NOMO-1 (cell line): ENCODE data around the gene PRIMPOL.
A peak's percentile ranks its signal among the peaks of the same experiment; 100 is the strongest.

Source experiments
- DNase-seq, 2 experiments: peaks; one replicate each; lab custom pipeline; 2025; ENCODE audit not compliant: unreplicated experiment in 2 of 2; lab: John Stamatoyannopoulos, UW

Gene PRIMPOL

DNA sequence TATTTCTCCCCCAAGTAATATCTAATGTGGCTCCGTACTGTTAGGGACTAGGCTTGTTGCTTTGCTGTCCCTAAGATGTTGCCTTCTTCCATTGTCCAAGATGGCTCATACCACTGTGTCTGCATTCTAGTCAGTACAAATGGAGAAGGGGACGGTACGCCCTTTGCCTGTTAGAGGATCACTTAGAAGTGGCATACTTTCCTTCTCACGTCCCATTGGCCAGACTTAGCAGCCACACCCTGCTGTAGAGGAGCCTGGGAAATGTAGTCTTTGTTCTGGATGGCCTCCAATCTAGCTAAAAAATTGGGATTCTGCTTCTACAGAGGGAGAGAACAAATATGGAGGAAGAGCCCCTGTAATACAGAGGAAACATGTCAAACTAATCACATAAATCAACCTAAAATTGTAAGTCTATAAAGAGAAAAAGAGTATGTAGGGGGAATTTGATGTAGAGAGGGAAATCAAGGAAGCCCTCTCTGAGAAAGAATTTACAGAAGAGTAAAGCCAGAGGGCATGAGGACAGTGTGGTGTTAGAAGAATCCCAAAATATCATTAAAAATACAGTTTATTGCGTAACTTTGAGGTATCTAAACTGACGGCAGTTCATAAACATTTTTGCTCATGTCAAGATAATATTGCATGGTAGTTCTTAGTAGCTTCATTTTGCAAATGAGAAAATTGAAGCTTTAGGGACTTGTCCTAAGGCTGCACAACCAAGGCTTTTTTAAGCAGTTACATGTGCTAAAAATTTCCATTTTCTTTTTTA is 15.1 kb downstream of the PRIMPOL start:
- peak in 1 of 2 experiments; percentile 31 for DNase-seq

DNA sequence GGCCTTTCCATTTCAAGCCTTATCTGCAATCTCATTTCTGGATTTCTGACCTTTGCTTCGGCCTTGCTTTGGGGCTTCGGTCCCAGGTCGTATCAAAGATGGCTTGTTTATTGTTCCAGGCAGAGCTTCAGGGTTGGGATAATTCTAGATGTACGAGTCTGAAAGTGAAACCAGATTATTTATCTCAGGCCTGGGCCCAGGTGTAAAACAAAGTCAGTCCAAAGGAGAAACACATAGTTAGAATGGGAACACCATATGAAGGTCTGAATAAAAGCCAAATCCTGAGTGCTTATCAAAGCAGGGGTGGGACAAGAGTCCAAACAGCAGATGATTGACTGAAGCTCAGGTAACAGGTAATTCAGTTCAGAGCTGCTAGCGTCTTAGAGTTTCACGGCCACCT is 17.1 kb downstream of the PRIMPOL start:
- no peak for DNase-seq

DNA sequence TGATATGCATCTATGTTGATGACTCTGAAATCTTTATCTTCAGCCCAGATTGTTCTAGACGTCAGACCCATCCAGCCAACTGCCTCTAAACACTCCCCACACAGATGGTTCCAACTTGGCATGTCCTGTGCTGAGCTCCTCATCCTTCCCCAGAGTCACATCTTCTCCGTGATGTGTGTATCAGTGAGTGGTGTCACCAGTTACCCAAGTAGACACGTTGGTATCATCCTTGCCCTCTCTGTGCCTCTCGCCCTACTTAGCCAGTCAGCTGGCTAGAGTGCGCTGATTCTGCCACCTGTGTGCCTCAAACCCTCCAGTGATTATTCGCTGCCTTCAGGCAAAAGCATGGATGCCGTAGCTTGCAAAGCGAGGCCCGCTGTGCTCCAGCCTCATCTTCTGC is 18.6 kb downstream of the PRIMPOL start:
- DNase-seq: no peak

DNA sequence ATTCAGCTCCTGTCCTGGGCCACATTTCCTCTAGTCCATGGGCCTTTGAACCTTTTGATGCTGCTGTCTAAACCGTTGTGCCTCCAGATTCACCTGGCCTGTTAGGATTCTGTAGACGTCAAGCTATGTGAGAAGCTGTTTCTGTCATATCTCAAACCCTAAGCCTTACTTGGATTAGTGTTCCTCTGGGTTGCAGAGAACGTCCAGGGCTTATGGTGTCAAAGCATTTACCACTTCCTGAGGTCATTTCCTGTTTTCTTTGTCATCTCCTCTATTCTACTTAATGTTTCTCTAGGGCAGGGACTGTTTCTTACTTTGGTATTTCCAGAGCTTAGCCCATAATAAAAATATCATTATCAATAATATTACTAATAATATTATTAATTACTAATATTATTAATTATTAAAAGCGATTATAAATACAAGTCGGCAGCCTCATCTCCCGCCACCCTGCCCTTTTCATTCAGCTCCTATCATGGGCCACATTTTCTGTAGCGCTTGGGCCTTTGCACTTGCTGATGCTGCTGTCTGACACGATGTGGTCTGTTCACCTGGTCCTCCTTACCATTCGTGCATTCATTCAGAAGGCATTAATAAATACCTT is 19.1 kb downstream of the PRIMPOL start:
- peak; percentile 50 to 69 for DNase-seq

DNA sequence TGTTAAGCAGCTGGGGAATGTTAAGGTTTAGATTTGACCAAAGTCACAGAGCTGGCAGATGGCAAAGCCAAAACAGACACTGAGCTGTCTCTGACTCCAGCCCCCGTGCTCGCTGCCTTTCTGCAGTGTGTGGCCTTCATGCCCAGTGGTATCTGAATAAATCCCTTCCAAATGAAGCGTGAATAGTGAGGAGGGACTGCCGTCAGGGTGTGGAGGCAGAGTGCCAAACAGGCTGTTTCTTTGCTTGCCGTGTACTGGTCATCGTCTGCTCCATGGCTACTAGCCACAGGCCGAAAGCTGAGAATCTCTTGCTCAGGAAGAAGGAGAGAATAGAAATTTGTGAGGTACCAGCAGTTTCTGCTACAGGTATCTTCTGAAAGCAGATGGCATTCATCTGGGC is 19.7 kb downstream of the PRIMPOL start:
- DNase-seq: no peak

DNA sequence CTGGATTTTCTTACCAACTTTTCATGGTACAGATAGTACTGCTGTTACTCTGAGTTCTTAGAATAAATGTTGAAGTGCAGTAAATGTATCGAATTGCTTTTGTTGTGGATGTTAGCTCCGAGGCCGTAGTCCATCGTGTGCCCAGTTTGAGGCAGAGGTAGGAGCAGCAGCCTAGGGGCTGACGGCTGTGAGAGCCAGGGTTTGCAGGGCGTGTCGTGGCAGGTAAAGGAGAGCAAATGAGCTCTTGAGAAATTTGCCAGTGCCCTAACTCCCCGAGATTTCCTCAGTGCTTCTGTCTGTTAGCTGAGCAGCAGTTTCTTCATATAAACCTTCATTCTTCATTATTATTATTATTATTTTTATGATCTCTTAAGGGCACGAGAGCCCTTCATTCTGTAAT is 21.6 kb downstream of the PRIMPOL start:
- no peak for DNase-seq

DNA sequence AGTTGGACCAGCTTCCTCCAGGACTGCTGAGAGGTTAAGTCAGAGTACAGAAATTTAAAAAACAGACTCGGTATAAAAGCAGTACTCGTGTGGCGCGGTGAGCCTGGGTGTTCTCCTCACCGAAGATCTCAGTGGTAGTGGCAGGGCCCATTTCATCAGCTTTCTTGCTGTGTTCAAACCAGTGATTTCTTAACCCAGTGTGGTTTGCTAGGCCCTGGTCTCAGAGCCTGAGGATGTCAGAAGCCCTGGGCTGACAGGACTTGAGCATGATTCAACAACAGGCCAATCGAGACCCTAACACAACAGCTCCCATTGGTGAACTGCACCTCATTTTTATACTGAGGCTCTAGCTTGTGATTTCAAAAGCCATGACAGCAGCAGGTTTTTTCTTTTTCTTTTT is 23.2 kb downstream of the PRIMPOL start:
- no peak for DNase-seq

DNA sequence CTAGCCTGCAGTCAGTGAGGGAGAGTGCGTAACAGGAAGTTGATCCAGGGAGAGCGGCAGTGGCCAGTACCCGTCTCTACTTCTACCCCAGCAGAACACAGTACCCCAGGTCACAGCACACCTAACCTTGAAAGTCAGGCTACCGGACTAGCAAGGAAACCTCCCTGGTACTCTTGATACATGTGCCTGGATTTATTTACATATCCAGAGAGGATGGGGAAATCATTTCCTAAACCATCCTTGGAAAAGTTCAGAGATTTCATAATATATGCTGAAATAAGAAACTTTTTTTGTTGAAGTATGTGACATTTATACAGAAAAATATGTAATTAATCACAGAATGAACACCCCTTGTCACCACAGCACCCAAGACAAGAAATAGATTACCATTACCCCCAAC is 24.5 kb downstream of the PRIMPOL start:
- DNase-seq: no peak

DNA sequence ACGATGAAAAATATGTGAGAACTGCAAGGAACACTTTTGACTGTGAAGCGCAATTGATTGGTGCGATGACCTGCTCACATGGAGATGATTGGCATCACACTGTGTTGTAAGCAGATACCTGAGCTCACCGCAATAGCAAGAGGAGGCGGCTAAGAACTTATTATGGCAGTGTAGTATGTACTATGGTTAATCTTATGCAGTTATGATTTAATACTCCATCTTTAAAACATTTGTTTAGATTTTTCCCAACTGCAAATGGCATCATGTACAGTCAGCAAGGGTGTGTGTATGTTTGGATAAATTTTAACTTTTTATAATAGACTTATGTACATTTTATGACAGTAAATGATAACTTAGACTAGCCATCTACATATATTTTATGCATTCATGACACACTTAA is 25.5 kb downstream of the PRIMPOL start:
- no peak for DNase-seq

DNA sequence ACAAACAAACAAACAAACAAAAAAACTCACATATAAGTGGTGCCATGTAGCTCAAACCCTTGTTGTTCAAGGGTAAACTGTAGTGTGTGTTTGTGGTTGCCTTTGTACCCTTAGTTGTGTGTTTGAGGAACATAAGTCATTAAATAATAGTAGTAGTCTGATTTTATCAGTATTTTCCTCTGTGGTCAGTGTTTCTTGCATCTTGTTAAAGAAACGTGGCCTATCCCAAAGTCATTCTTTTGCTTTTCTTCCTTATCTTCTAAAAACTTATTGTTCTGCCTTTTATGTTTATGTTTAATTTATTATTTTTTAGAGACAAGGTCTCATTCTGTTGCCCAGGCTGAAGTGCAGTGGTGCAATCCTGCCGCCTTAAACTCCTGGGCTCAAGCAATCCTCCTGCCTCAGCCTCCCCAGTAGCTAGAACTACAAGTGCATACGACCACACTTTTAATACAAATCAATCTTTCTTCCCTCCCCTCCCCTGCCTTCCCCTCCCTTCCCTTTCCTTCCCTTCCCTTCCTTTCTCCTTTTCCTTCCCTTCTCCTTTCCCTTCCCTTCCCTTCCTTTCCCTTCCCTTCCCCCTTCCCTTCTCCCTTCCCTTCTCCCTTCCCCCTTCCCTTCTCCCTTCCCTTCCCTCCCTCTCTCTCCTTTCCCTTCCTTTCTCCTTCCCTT is 26.4 kb downstream of the PRIMPOL start:
- DNase-seq: no peak

DNA sequence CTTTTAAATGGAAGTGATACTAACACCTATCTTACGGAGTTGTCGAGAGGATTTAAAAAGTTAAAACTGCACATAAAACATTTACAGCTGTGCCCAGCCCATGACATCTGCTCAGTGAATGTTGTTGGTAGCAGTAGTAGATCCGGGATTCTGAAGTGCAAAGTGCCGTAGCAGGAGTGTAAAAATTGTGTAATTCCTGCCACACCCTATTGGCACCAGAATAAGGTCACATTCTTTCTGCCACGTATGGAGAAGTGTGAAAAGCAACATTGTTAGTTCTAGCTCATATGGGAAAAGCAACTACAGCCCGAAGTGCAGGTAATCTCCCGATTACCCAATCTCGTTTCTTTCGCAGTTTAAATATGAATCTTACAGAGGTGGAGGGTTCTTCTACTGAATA is 31.2 kb downstream of the PRIMPOL start:
- DNase-seq: no peak

DNA sequence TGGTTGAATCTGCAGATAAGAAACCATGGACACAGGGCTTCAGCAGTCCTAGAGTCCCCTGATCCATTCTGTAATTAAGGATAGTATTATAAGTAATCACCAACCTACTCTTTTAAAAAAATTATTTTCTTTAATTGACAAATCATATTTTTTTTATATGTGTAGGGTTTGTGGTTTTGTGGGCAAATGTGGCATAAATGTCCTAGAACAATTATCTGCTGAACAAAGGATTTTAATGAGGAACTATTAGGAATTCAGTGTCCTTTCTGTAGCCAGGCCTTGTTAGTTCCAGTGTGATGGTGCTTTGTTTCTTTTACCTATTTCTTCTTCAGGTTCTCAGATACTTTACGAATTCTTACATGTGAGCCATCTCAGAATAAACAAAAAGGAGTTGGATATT is 32.4 kb downstream of the PRIMPOL start:
- DNase-seq: no peak

DNA sequence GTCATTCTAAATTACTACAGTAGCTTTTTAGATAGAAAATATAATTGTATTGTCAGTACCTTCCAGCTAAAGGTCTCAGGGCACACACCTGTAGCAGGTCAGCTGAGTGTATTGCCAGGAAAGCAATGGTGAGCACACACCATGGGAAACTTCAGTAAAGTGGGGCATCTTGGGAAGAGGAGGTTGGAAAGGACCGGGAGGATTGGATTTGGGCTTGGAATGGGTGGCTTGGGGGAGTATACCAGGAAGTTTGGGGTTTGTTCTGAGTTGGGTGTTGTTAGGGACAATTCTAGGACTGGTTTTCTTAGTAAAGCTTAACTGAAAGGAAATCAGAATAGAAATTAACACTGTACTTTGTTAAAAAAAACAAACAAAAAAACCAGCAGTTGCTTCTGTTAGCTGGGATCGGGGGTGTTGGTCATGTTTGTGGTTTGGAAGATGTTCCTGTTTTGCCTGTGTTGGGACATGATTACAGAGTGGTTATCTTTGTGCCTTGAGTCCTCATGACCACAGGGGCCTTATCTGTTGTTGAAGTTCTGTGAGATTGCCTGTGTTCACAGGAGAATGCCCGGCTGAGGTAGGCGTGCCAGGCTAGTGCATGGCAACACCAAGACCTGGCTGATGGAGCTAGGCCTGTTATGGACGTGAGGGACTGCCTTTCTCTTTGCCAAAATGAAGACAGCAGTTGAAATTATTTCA is 35.1 kb downstream of the PRIMPOL start:
- DNase-seq: peak; percentile 91 to 93

DNA sequence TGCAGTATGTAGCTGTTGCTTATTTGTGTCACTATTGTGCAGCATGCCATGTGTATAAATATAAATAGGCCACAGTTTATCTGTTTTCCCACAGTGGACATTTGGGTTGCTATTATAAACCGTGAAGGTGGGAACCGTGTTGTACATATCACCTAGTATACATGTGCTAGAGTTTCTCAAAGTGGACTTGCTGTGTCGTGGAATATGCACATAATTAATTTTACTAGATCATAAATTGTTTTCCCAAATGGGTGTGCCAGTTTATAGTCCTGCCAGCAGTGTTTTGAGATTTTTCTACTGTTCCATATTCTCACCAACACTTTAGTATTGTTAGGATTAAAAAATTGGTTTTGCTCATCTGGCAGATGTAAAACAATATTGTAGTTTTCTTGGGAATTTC is 38.5 kb downstream of the PRIMPOL start:
- no peak for DNase-seq

DNA sequence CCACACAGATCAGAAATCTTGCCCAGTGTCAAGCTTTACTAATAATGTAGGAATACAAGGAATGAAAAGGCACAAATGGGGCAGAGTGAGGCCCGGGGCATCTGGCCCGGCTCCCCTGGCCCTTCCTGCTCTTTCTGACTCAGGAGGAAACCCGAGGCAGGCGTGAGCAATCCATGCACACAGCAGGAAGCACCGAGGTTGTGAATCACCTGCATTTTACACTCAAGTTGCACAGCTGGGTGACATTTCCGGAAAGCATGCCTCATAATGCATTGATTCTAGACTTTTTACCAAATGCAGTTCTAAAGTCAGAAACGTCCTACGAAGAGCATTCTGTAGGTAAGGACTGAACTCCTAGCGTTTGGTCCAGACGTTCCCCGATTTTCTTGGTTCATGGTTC is 38.9 kb downstream of the PRIMPOL start:
- no peak for DNase-seq

DNA sequence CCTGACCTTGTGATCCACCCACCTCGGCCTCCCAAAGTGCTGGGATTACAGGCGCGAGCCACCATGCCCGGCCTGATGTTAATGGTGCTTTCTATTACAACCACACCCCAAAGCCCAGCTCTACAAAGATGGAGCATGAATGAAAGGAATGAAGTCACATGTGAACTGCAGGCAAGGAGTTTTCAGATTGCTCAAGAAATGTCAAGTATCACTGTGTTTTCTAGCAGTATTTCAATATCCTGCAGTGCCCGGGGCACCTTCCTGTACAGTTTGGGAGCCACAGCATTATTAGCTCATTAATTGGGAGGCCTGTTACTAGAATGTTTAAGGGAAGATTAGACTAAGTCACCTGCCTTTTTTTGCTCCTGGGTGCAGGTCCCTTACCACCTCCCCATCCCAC is 40.1 kb downstream of the PRIMPOL start:
- DNase-seq: no peak

DNA sequence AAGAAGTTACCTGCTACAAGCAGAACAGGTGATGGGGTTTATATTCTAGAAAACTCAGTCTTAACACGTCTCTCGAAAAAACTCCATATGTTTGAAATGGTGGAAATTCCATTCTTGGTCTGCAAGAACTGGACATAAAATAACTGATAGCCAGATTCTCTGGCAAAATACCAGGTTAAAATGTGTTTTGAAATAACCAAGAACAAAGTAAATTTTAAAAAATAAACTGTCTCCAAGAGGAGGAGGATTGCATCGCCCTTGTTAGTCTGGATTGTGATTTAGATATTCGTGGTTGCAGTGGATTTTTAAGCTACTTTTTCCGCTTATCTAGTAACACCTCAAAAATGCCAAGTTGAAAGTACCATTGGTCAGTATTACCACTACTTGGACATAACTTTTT is 43.5 kb downstream of the PRIMPOL start:
- DNase-seq: no peak

DNA sequence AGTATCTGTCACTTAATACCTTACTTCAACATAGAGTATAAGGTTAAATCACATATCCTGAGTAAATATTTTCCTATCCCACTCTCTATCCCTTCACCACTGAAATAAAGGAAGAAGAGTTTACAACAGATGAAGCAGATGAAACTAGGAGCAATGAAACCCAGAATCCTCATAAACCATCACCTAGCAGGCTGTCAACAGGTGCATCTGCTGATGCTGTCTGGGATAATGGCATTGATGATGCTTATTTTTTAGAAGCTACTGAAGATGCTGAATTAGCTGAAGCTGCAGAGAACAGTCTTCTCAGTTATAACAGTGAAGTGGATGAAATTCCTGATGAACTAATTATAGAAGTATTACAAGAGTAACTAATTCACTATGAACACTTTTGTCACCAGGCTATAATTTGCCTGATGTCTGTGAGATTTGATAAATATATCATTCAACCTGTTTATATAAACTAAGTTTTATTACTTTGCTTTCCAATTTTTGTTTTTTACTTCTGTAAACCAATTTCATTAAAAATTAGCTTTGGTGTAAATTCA is 44.9 kb downstream of the PRIMPOL start:
- DNase-seq: no peak

DNA sequence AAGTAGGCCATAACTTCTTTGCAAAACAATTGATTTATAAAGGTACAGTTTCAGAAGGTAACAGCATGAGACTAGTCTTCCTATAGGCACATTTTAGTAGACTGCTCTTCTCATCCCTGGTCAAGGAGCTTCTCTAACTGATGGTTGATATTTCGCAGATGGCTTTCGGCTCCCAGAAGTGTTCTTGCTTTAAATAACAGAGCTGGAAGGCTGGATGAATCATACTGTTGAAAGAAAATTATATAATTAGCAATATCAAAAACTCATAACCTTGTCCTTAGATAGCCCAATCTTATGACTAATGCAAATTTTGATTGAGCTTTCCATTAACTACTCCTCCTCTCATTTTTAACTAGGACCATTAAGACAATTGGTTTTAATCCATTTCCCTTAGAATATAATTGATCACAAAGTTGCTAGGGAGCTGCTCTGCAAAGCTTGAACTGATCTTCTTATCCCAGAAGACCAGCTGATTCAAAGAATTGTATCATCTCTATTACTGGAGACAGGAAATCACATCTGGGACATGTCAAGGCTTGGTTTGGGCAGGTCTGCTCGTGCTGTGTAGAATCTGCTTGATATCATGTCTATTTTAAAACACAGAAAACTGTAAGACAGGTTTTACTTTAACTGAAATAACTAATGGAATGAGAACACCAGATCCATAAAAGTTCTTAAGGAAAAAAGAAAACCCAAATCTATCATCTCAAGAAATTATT is 45.8 kb downstream of the PRIMPOL start:
- no peak for DNase-seq

DNA sequence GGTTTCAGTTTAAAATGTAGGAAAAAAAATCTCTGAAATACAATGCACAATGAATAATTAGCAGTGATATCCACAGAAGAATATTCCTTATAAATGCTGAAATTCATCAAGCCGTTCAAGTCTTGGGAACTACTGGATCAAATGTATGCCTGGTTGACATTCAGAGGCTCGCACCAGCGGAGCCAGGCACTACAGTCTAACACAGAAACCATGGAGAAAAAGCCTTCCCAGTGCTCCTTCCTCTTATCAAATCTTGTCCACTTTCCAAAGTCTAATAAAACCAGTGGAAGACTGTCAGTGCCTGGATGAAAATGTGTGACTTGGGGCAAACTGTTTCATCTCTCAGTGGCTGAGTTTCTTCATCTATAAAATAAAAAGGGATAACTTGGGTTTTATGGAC is 48.4 kb downstream of the PRIMPOL start:
- no peak for DNase-seq

DNA sequence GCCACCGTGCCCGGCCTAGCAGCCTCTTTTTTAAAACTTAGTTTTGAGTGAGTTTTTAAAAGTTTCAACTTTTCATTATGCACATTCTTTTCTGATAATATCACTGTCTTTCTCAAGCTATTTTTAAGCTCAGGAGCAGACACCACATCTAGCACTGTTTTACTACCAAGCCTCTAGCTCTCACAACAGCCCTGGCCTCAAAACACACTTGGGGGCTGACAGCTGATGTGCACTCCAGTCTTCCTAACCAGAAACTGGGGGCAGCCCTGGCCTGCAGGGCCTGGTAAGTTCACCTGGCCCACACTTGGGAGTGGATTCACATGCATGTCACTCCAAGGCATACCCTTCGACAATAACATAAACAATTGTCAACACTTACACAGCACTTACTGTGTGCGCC is 50.4 kb downstream of the PRIMPOL start:
- no peak for DNase-seq
